H54 (cell line): ENCODE measurements around the gene TMEM9B.
"Not testable (repeated sequence)": the region's sequence is repeated elsewhere in the genome, so short reads cannot be mapped to it uniquely, and the experiment has no call there.

Experiments
- DNase-seq: peaks from one replicate; pipeline ENCODE4 v3.0.0; 2011; ENCODE audit warnings: low spot score, mixed read lengths; ENCODE audit not compliant: insufficient read length
- FAIRE-seq: peaks from 3 replicates; lab custom pipeline; 2011; peaks lifted over from hg19 to GRCh38; lab: Jason Lieb, UNC
- POLR2A ChIP-seq: IDR thresholded peaks from 2 replicates; pipeline ENCODE4 v1.6.1; 2011; ENCODE audit warnings: low read depth, mild to moderate bottlenecking, low read length

TMEM9B gene

DNA sequence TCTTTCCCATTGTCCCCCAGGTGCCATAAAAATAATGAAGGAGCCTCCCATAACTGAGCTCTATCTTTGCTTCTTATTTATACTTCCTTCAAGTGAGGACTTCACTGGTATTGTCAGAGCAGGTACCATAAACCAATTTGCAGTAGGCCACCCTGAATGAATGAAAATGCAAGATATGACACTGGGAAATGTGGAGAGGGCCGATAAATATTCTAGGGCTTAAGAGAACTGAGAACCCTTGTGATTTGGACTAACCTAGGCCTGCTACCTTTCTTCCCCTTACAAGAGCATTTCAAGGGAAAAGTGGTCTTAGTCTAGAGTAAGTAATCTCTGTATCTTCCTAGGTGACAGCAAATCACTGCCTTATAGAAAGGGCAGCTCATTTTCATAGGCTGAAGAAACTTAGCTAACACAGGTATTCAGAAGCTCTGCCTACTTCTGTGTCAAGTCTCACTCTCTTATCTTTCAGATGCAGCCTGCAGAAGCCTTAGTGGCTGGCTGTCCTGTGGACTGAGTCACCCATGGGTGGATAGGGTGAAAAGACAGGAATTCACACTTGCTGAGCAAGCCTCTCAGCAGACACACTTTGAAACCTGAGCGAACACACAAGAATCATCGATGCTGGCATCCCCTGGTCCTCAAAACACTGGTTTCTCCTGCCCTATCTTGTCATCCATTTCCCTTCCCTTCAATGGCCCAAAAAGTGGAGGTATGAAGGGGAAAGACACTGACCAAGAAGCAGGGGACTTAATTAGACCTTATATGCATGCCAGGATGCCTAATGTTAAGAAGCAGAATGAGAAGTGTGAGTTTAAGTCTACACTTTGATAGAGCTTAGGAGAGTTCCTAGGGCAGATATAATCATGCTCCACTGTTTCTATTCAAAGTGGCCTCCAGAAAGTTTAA, 24.3 kb upstream of the TMEM9B start:
- no peak for TF ChIP-seq POLR2A
- peak; percentile 72 for FAIRE-seq
- DNase-seq: peak; percentile 65

DNA sequence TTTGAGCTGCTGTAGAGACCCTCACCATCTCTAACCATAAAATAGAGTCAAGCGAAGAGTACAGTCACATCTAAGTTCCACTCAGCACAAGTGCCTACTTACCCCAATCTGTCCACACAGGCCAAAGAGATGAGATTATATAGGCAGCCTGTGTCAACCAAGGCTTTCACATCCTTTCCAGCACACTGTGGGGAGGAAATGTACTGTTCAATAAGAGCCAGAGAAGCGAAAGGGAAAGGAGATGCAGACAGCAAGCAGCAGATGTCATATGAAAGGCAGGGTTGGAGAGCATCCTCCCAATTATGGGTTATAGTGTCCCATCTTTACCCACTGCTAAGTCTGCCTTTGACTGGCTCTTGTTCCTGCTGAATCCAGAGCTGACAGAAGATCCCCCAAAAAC, 23.2 kb upstream of the TMEM9B start:
- no peak for DNase-seq
- no peak for TF ChIP-seq POLR2A
- FAIRE-seq: no peak

DNA sequence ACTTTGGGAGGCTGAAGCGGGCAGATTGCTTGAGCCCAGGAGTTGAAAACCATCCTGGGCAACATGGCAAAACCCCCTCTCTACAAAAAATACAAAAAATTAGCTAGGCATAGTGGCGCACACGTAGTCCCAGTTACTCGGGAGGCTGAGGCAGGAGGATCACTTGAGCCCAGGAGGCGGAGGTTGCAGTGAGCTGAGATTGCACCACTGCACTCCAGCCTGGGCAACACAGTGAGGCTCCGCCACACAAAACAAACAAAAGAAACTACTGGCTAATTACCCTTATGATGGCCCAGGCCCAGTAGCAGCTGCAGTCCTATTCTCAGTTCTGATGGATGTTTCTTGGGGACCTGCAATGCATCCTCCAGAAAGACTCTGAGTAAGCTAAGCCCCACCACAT, 22.5 kb upstream of the TMEM9B start:
- not testable (repeated sequence) for FAIRE-seq, DNase-seq

DNA sequence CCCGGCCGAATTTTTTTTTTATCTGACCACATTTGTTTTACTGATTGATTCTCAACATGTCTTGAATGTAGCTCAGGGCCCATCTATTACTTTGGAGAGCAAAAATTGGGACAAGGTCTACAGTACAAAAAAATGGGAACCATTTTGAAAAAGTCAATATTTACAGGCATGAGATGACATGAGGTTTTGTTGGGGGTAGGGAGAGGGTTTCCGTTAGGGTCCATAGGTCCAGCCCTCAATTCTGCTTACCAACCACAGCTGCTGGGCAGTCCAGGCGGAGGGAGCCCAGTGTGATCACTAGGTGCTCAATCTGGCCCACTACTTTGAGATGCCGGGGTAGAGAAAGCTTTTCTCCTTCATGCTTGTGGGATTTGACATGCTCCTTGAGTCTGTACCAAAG, 21.2 kb upstream of the TMEM9B start:
- DNase-seq (no peak), FAIRE-seq (no peak)
- no peak for TF ChIP-seq POLR2A

DNA sequence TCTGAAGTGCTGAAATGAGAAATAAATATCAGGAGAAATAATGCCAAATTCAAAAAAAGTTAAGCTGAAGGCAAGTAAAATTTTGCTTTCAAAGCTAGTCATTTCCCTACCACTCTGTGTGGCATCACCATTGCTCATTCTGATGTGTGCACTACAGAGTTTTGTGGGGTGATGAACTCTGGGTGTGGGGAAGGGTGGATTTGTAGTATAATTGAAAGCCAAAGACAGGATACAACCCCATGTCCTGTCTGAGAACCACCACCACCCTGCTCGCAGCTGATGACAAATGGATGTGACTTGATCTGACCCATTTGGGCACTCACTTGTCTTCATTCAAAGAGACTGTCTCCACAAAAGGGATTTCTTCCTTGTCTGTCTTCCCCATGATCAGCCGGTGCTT, 19.3 kb upstream of the TMEM9B start:
- FAIRE-seq: no peak
- DNase-seq: no peak
- no peak for TF ChIP-seq POLR2A

DNA sequence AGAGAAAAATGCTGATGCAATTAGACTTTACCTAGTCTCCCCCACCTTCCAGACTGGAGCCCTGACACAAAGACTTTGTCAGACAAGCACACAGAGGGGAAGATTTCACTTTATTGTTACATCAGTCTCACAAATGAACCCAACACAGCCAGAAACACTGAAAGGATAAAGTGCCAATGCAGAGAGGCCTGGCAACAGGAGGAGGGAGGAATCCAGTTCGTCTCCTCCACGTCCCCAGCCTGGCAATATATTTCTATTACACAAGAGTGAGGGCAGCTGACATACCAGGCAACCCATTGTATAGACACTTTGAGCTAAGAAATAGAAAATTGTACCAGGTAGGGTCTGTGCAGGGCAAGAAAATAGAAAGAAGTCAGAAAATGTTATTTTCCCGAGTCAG, 16.2 kb upstream of the TMEM9B start:
- no peak for TF ChIP-seq POLR2A
- no peak for FAIRE-seq
- no peak for DNase-seq

DNA sequence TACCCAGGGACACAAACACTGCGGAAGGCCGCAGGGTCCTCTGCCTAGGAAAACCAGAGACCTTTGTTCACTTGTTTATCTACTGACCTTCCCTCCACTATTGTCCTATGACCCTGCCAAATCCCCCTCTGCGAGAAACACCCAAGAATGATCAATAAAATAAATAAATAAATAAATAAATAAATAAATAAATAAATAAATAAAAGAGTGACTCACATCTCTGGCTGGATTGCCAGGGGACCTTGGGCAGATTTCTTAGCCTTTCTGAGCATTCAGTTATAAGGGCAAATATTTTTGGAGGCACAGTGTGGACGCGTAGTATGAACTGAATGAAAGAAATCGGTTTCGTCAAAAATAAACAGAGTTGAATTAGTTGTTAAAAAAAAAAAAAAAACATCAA, 15.1 kb upstream of the TMEM9B start:
- DNase-seq, FAIRE-seq: not testable (repeated sequence)

DNA sequence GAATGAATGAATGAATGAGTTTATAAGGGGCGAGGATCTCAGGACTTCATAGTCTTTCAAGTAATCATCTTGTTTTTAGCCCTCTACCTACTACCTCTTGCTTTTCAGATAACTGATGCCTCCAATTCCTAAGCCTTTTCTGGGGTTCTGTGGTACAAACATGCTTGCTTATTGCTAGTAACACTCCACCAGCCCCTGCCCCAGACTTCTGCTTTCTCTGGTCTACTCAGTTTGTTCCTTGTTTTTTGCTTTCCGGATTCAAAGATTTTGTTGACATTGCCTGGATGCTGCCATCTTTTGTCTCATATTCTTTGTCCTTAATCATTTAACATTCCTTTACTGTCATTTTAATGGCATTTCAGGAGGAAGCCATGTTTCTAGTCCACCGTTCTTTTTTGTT, 8.9 kb upstream of the TMEM9B start:
- FAIRE-seq: no peak
- no peak for TF ChIP-seq POLR2A
- DNase-seq: no peak

DNA sequence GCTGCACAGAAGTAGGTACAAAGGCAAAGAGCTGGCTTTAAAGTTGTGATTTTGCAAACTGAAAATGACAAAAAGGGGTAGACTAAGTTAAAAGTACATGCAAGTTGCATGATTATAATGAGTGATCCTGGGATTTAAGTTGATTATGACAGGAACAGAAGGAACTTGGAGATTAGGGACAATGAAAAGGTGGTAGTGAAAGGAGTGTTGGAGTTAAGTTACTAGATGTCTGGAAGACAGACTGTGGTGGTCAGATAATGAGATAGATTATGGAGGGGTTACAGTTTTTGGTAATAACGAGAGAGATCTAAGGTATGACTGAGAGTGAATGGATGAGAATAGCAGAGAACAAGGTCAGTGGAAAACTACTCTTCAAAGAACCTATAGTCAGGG, 7.7 kb upstream of the TMEM9B start:
- no peak for TF ChIP-seq POLR2A
- FAIRE-seq (no peak), DNase-seq (no peak)

DNA sequence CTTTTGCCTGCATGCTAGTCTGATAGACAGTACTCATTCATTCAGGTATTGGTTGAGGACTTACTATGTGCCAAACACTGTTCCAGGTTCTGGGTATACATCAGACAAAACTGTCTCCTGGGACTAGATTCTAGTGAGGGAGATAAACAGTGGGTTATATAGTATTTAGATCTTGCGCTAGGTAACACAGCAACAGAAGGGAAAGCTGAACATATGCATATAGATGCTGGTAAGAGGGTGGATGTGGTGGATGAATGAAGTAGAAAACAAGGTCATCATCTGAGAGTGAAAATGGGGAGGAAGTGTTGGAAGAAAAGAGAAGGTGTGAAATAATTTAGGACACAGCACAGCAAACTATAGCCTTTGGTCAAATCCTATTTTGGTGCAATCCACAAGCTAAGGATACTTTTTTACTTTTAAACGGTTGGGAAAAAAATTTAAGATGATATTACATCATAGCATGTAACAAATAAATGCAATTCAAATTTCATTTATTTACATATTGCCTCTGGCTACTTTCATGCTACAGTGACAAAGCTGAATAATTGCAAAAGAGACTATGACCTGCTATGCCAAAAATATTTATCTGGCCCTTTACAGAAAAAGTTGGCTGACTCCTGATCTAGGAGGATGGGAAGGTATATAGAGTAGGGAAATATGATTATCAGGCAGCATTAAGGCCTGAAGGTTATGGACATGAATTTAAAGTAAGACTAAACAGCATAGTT, 7.1 kb upstream of the TMEM9B start:
- FAIRE-seq (no peak), DNase-seq (no peak)
- TF ChIP-seq POLR2A: no peak

DNA sequence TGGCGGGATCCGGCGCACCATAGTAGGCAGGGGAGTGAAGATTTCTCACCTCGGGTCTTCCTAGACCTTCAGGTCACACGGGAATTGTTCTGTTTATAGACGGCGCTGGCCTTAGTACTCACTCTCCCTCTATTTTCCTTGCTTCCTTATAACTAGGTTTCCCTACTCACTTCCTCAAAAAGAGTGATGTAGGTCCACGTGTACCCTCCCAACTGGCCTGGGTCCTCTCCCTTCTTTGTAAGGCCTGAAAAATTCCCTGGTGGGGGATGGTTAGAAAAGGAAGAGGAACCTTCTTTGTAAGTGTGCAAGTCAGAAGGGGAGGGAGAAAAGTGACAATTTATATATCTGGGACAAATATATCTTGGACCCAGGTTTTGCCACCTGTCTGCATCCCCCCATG, 2.9 kb upstream of the TMEM9B start:
- FAIRE-seq (no peak), DNase-seq (no peak)
- TF ChIP-seq POLR2A: no peak

DNA sequence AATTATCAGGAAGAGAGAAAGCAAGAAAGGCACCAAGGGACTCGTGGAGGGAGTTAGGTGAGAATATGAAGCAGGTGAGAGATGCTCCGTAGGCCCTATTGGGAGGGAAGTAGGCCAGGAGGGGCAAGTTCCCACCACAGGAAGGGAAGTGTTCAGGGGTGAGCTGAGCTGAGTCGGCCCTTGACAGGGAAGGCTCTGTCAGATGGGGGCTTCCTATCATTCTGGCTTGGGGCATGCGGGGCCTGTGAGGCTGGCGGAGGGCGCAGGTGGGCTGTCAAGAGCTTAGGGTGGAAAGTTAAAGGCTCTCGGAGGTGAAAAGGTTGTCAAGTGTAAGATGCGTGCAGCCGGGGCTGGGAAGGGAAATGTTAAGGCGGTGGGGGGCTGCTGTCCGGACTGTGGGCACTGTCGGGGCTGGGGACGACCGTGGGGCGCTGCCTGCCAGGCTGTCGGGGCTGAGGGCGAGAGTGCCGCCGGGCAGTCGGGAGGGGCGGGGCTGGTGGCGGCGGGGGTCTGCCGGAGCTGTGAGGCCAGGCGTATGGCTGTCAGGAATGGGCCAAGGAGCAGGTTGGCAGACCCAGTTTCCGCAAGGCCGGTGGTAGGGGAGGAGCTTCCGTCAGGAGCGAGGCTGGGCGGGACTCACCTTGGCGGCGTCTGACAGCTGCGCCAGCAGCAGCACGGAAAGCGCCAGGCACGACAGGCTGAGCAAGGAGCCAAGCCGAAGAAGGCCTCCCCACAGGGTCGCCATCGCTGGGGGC, 496 bp downstream of the TMEM9B start:
- no peak for FAIRE-seq
- DNase-seq: peak; percentile 93
- no peak; the same call in 1 of the 2 replicates for TF ChIP-seq POLR2A

DNA sequence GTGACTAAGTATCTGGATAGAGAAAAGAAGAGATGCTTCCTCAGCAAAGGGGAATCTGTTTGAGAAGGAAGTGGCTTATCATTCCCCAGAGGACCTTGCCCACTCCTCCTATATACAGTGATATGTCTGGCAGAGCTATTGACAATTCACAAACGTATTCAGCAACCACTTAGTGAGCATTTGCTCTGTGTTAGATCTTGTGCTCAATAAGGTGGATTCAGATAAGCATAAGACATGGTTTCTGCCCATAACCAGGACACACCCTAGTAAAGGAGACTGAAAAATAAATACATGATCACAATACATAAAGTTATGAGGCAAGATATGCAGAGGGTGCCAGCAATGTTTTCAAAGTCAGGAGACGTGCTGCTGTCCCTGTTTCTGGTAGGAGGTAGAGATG, 1.4 kb downstream of the TMEM9B start:
- FAIRE-seq (no peak), DNase-seq (no peak)
- no peak for TF ChIP-seq POLR2A

DNA sequence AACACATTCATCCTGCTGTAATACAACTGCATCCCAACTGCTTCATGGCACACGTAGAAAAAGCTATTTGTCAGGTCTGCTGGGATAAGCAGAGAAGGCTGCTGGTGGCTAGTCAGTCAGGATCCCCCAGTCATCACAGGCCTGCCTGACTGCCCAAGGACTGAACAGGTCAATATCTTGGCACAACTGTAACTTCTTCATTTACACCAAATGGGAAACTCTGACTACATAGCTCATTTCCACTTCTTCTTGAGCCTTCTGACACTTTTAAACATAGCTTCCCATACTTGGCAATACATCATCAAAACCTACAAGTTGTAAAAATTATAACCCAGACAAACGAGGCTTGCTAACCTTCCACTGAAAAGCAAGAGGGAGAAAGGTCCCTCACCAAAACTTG, 2.8 kb downstream of the TMEM9B start:
- no peak for FAIRE-seq
- no peak for TF ChIP-seq POLR2A
- no peak for DNase-seq
